ENCODE data around the gene CPEB3.
A peak's percentile ranks its signal among the peaks of the same experiment; 100 is the strongest.

Gene CPEB3

GRCh38 chr10:92290076-92290836 lies 622 bp downstream of the CPEB3 start:
- ATAC-seq (peak; percentile 45), DNase-seq (peak; percentile 48 to 50)
- peak overlapping the region; percentile 92 to 95 for H3K4me3 Mint-ChIP-seq
- no peaks in the 10 kb centered on the region for H3K9me3 Mint-ChIP-seq
- peaks cover 30% of the 10 kb centered on the region for H3K4me1 Mint-ChIP-seq
- H3K27ac Mint-ChIP-seq = peak overlapping the region; percentile 90 to 97
- no peaks in the 10 kb centered on the region for H3K27me3 Mint-ChIP-seq

- Mint-ChIP-seq H3K9me3 (no peaks in the 10 kb centered on the region), H3K4me3 (peak overlapping the region; percentile 27 to 41), H3K4me1 (peaks cover 20% of the 10 kb centered on the region), H3K27me3 (no peaks in the 10 kb centered on the region), H3K27ac (peak overlapping the region in 1 of 2 donors; percentile 83)
- DNase-seq = no peak
- ATAC-seq = no peak
These were observed 6.7 kb downstream of the CPEB3 start for GRCh38 chr10:92284112-92284704.

GRCh38 chr10:92278996-92279696 lies 11.7 kb downstream of the CPEB3 start:
- no peak for DNase-seq
- ATAC-seq = no peak
- peaks cover 2% of the 10 kb centered on the region for H3K4me1 Mint-ChIP-seq
- no peak overlapping the region for H3K27ac Mint-ChIP-seq
- H3K4me3 Mint-ChIP-seq = no peak overlapping the region
- no peaks in the 10 kb centered on the region for H3K9me3 Mint-ChIP-seq
- H3K27me3 Mint-ChIP-seq = no peaks in the 10 kb centered on the region

GRCh38 chr10:92274071-92274470 lies 16.8 kb downstream of the CPEB3 start:
- no peaks in the 10 kb centered on the region for H3K4me1 Mint-ChIP-seq
- no peak for DNase-seq
- ATAC-seq = no peak
- no peaks in the 10 kb centered on the region for H3K27me3 Mint-ChIP-seq
- H3K27ac Mint-ChIP-seq = no peak overlapping the region
- H3K4me3 Mint-ChIP-seq = no peak overlapping the region
- no peaks in the 10 kb centered on the region for H3K9me3 Mint-ChIP-seq

- DNase-seq (no peak), ATAC-seq (no peak)
- Mint-ChIP-seq H3K27ac (peak overlapping the region in 1 of 2 donors; percentile 3), H3K9me3 (no peaks in the 10 kb centered on the region), H3K4me1 (peaks cover 27% of the 10 kb centered on the region), H3K4me3 (no peak overlapping the region), H3K27me3 (no peaks in the 10 kb centered on the region)
These were observed 22.1 kb downstream of the CPEB3 start for GRCh38 chr10:92268748-92269147.

- H3K27ac Mint-ChIP-seq = no peak overlapping the region
- peak; percentile 71 for ATAC-seq
- peaks cover 27% of the 10 kb centered on the region for H3K4me1 Mint-ChIP-seq
These were observed 23.5 kb downstream of the CPEB3 start for GRCh38 chr10:92267343-92267742.

GRCh38 chr10:92265687-92266258 lies 25.1 kb downstream of the CPEB3 start:
- Mint-ChIP-seq H3K27ac (no peak overlapping the region), H3K4me1 (peaks cover 27% of the 10 kb centered on the region), H3K4me3 (no peak overlapping the region)

More at GRCh38 chr10:92267343-92267742, 23.5 kb downstream of the CPEB3 start:
- Mint-ChIP-seq H3K4me3 (peak overlapping the region in 1 of 2 donors; percentile 2), H3K9me3 (no peaks in the 10 kb centered on the region), H3K27me3 (no peaks in the 10 kb centered on the region)
- no peak for DNase-seq

GRCh38 chr10:92264249-92264648 lies 26.6 kb downstream of the CPEB3 start:
- peaks cover 27% of the 10 kb centered on the region for H3K4me1 Mint-ChIP-seq
- H3K27me3 Mint-ChIP-seq = no peaks in the 10 kb centered on the region
- no peaks in the 10 kb centered on the region for H3K9me3 Mint-ChIP-seq
- ATAC-seq = no peak
- no peak overlapping the region for H3K27ac Mint-ChIP-seq
- DNase-seq = no peak
- H3K4me3 Mint-ChIP-seq = no peak overlapping the region

More at GRCh38 chr10:92265687-92266258, 25.1 kb downstream of the CPEB3 start:
- DNase-seq = no peak
- ATAC-seq = no peak
- Mint-ChIP-seq H3K9me3 (no peaks in the 10 kb centered on the region), H3K27me3 (no peaks in the 10 kb centered on the region)

GRCh38 chr10:92263396-92263795 lies 27.5 kb downstream of the CPEB3 start:
- no peak overlapping the region for H3K27ac Mint-ChIP-seq
- no peak for DNase-seq
- no peak overlapping the region for H3K4me3 Mint-ChIP-seq
- peaks cover 27% of the 10 kb centered on the region for H3K4me1 Mint-ChIP-seq
- no peak for ATAC-seq
- no peaks in the 10 kb centered on the region for H3K9me3 Mint-ChIP-seq
- H3K27me3 Mint-ChIP-seq = no peaks in the 10 kb centered on the region

- Mint-ChIP-seq H3K27ac (no peak overlapping the region), H3K4me1 (peaks cover 11% of the 10 kb centered on the region), H3K4me3 (no peak overlapping the region), H3K9me3 (no peaks in the 10 kb centered on the region), H3K27me3 (no peaks in the 10 kb centered on the region)
- DNase-seq = no peak
- ATAC-seq = no peak
These were observed 42.3 kb downstream of the CPEB3 start for GRCh38 chr10:92248566-92248965.

- Mint-ChIP-seq H3K4me3 (no peak overlapping the region), H3K27me3 (peaks cover 8% of the 10 kb centered on the region), H3K4me1 (peaks cover 21% of the 10 kb centered on the region), H3K9me3 (no peaks in the 10 kb centered on the region), H3K27ac (no peak overlapping the region)
- DNase-seq (no peak), ATAC-seq (no peak)
These were observed 46.1 kb downstream of the CPEB3 start for GRCh38 chr10:92244796-92245195.

GRCh38 chr10:92242910-92243671 lies 47.8 kb downstream of the CPEB3 start:
- H3K4me3 Mint-ChIP-seq = peak overlapping the region; percentile 67 to 76
- peaks cover 34% of the 10 kb centered on the region for H3K4me1 Mint-ChIP-seq
- H3K9me3 Mint-ChIP-seq = no peaks in the 10 kb centered on the region
- ATAC-seq = no peak
- no peak for DNase-seq
- peaks cover 20% of the 10 kb centered on the region for H3K27me3 Mint-ChIP-seq
- H3K27ac Mint-ChIP-seq = no peak overlapping the region

GRCh38 chr10:92242380-92242779 lies 48.5 kb downstream of the CPEB3 start:
- no peaks in the 10 kb centered on the region for H3K9me3 Mint-ChIP-seq
- H3K27ac Mint-ChIP-seq = no peak overlapping the region
- peak overlapping the region in 1 of 2 donors; percentile 33 for H3K4me3 Mint-ChIP-seq
- no peak for ATAC-seq
- peaks cover 36% of the 10 kb centered on the region for H3K4me1 Mint-ChIP-seq
- no peak for DNase-seq
- peaks cover 20% of the 10 kb centered on the region for H3K27me3 Mint-ChIP-seq

GRCh38 chr10:92241501-92241900 lies 49.4 kb downstream of the CPEB3 start:
- Mint-ChIP-seq H3K4me3 (peak overlapping the region in 1 of 2 donors; percentile 75), H3K9me3 (no peaks in the 10 kb centered on the region), H3K4me1 (peaks cover 36% of the 10 kb centered on the region), H3K27ac (no peak overlapping the region), H3K27me3 (peaks cover 20% of the 10 kb centered on the region)
- DNase-seq (no peak), ATAC-seq (no peak)

GRCh38 chr10:92241158-92241500 lies 49.7 kb downstream of the CPEB3 start:
- DNase-seq (no peak), ATAC-seq (no peak)
- Mint-ChIP-seq H3K4me3 (peak overlapping the region; percentile 75 to 95), H3K27me3 (peaks cover 20% of the 10 kb centered on the region), H3K27ac (no peak overlapping the region), H3K4me1 (peaks cover 36% of the 10 kb centered on the region), H3K9me3 (no peaks in the 10 kb centered on the region)
